Hepatocyte (in vitro differentiated cells): Measurements from ENCODE around the gene NCOA7. TPM values are rescaled to one million over a fixed set of nuclear protein-coding genes. Genes with fewer than 3 reads are reported as not detected.
"Not testable (repeated sequence)": the region's sequence is repeated elsewhere in the genome, so short reads cannot be mapped to it uniquely, and the experiment has no call there.

ENCODE experiments used
- DNase-seq: peaks from one replicate; pipeline ENCODE4 v3.0.0-alpha.2; 2016; ENCODE audit warnings: low spot score
- H2AFZ ChIP-seq: fragments of 200-600 bp; sonication (generic); 2 replicates; pipeline ENCODE4 v1.6.0; 2016; ENCODE audit warnings: antibody characterized with exemption, mild to moderate bottlenecking
- H3K27ac ChIP-seq: fragments of 200-600 bp; sonication (generic); 2 replicates; pipeline ENCODE4 v1.5.1; 2016; ENCODE audit warnings: mild to moderate bottlenecking
- H3K27me3 ChIP-seq: fragments of 200-600 bp; sonication (generic); 2 replicates; pipeline ENCODE4 v1.6.1; 2016
- H3K36me3 ChIP-seq: fragments of 200-600 bp; sonication (generic); replicated peaks from 2 replicates; pipeline ENCODE4 v1.5.1; 2016; ENCODE audit warnings: low read depth; ENCODE audit not compliant: insufficient read depth
- H3K4me1 ChIP-seq: fragments of 200-600 bp; sonication (generic); 2 replicates; pipeline ENCODE4 v1.5.1; 2016; ENCODE audit warnings: mild to moderate bottlenecking, moderate library complexity; ENCODE audit not compliant: insufficient read depth
- H3K4me2 ChIP-seq: fragments of 200-600 bp; sonication (generic); 2 replicates; pipeline ENCODE4 v1.6.0; 2016
- H3K4me3 ChIP-seq: fragments of 200-600 bp; sonication (generic); 2 replicates; pipeline ENCODE4 v1.5.1; 2016; ENCODE audit warnings: mild to moderate bottlenecking
- H3K79me2 ChIP-seq: fragments of 200-600 bp; sonication (generic); 2 replicates; pipeline ENCODE4 v1.6.0; 2017; ENCODE audit warnings: mild to moderate bottlenecking
- H3K9me2 ChIP-seq: fragments of 200-600 bp; sonication (generic); replicated peaks from 2 replicates; pipeline ENCODE4 v1.6.0; 2017; ENCODE audit warnings: mild to moderate bottlenecking; ENCODE audit not compliant: insufficient read depth
- H3K9me3 ChIP-seq: fragments of 200-600 bp; sonication (generic); 2 replicates; pipeline ENCODE4 v1.5.1; 2016; ENCODE audit warnings: low read depth, mild to moderate bottlenecking
- H4K20me1 ChIP-seq: fragments of 200-600 bp; sonication (generic); 2 replicates; pipeline ENCODE4 v1.6.0; 2016; ENCODE audit warnings: mild to moderate bottlenecking; ENCODE audit not compliant: insufficient read depth, poor library complexity, severe bottlenecking
- CTCF ChIP-seq: fragments of 200-600 bp; sonication (generic); IDR thresholded peaks from 2 replicates; pipeline ENCODE4 v1.5.1; 2016; ENCODE audit warnings: antibody characterized with exemption, mild to moderate bottlenecking; ENCODE audit not compliant: poor library complexity
- EZH2 ChIP-seq: fragments of 200-600 bp; sonication (generic); IDR thresholded peaks from 2 replicates; pipeline ENCODE4 v1.6.1; 2016; ENCODE audit warnings: antibody characterized with exemption, mild to moderate bottlenecking, borderline replicate concordance
- EZH2phosphoT487 ChIP-seq: fragments of 200-600 bp; sonication (generic); IDR thresholded peaks from one replicate; pipeline ENCODE4 v1.6.1; 2018; ENCODE audit warnings: antibody characterized with exemption, mild to moderate bottlenecking, low read depth, moderate library complexity; ENCODE audit not compliant: unreplicated experiment, severe bottlenecking
- WGBS: methylation state at CpG from one replicate; pipeline ENCODE4 v1.1.6; 2016; ENCODE audit warnings: low lambda C conversion rate; ENCODE audit errors: missing lambda C conversion rate; 5-methylcytosine and 5-hydroxymethylcytosine counted together
- polyA plus RNA-seq: library from polyadenylated mRNA; unstranded; fragments of >200 nt; fragmentation: Nextera tagmentation; extraction: Ambion mirVana; gene quantifications from 2 replicates; pipeline ENCODE4 v1.2.1, GENCODE V29; 2016
- total RNA-seq: library from RNA; depleted of rRNA; stranded (reverse); fragments of >200 nt; gene quantifications from 2 replicates; pipeline ENCODE4 v1.2.3, GENCODE V29; 2014

Gene NCOA7
- total and polyA plus RNA-seq, 2 experiments from 2014 or later, result 17.3 to 42.0 TPM

DNA sequence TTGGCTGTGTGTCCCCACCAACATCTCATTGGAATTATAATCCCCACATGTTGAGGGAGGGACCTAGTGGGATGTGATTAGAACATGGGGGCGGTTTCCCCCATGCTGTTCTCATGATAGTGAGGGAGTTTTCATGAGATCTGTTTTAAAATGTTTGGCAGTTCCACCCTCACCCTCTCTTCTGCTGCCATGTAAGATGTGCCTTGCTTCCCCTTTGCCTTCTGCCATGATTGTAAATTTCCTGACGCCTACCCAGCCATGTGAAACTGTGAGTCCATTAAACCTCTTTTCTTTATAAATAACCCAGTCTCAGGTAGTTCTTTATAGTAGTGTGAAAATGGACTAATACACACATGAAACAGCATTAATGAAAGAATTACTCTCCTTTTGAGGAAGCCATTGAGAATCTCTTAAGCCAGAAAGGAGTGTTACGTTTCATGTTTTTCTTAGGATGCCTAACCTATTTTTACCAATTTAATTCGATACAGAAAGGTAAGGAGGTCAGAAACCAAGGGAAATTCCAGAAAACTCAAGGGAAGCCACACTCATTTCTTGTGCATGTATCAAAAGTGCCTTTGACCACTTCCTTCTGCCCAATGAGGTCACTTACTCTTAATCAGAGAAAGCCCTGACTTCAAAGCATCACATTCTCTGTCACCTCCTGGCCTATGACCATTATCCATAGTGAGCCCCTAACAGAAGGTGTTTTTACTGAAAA, 141.1 kb downstream of the NCOA7 start:
- TF ChIP-seq CTCF (no peak), EZH2 (no peak), EZH2phosphoT487 (no peak)
- Histone ChIP-seq H3K4me2 (no peak overlapping the region), H3K36me3 (no peaks in the 10 kb centered on the region), H3K27ac (no peak overlapping the region), H4K20me1 (no peaks in the 10 kb centered on the region), H2AFZ (no peak overlapping the region), H3K27me3 (no peaks in the 10 kb centered on the region), H3K9me2 (no peaks in the 10 kb centered on the region), H3K79me2 (no peaks in the 10 kb centered on the region), H3K4me3 (no peak overlapping the region), H3K4me1 (no peaks in the 10 kb centered on the region), H3K9me3 (no peaks in the 10 kb centered on the region)
- WGBS, result 96% methylated on average over 4 of the region's 4 CpGs
- DNase-seq, result no peak

- no peak overlapping the region for H3K4me2 ChIP-seq
- H4K20me1 ChIP-seq, result no peaks in the 10 kb centered on the region
- no peak overlapping the region for H2AFZ ChIP-seq
- H3K9me3 ChIP-seq, result no peaks in the 10 kb centered on the region
- TF ChIP-seq EZH2phosphoT487 (no peak), CTCF (no peak), EZH2 (no peak)
- H3K79me2 ChIP-seq, result no peaks in the 10 kb centered on the region
- H3K36me3 ChIP-seq, result no peaks in the 10 kb centered on the region
- no peak overlapping the region for H3K27ac ChIP-seq
- no peaks in the 10 kb centered on the region for H3K4me1 ChIP-seq
- no peaks in the 10 kb centered on the region for H3K9me2 ChIP-seq
- DNase-seq, result no peak
- no peak overlapping the region for H3K4me3 ChIP-seq
- no peaks in the 10 kb centered on the region for H3K27me3 ChIP-seq
These were observed 141.7 kb downstream of the NCOA7 start for GRCh38 chr6:125932451-125932795.

DNA sequence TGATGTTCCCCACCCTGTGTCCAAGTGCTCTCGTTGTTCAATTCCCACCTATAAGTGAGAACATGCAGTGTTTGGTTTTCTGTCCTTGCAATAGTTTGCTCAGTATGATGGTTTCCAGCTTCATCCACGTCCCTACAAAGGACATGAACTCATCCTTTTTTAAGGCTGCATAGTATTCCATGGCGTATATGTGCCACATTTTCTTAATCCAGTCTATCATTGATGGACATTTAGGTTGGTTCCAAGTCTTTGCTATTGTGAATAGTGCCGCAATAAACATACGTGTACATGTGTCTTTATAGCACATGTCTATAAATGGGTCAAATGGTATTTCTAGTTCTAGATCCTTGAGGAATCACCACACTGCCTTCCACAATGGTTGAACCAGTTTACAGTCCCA, 144.8 kb downstream of the NCOA7 start:
- H4K20me1 ChIP-seq, H3K4me2 ChIP-seq, H3K9me2 ChIP-seq, H3K36me3 ChIP-seq, H3K9me3 ChIP-seq, H2AFZ ChIP-seq, H3K79me2 ChIP-seq, DNase-seq, H3K27ac ChIP-seq, H3K4me3 ChIP-seq, H3K27me3 ChIP-seq, H3K4me1 ChIP-seq: not testable (repeated sequence)
- WGBS, result 90% methylated on average over 5 of the region's 5 CpGs

- H2AFZ ChIP-seq, result no peak overlapping the region
- TF ChIP-seq EZH2phosphoT487, result no peak
- no peak for TF ChIP-seq CTCF
- TF ChIP-seq EZH2, result no peak
- no peaks in the 10 kb centered on the region for H3K9me3 ChIP-seq
- H3K27ac ChIP-seq, result peak overlapping the region; percentile 57
- no peak for DNase-seq
- 29% methylated on average over 1 of the region's 1 CpG for WGBS
- H3K36me3 ChIP-seq, result no peaks in the 10 kb centered on the region
- H3K4me3 ChIP-seq, result no peak overlapping the region
- no peaks in the 10 kb centered on the region for H3K27me3 ChIP-seq
- no peaks in the 10 kb centered on the region for H3K79me2 ChIP-seq
- H3K4me1 ChIP-seq, result peaks cover 28% of the 10 kb centered on the region
- no peak overlapping the region for H3K4me2 ChIP-seq
- no peaks in the 10 kb centered on the region for H4K20me1 ChIP-seq
- no peaks in the 10 kb centered on the region for H3K9me2 ChIP-seq
These were observed 148.3 kb downstream of the NCOA7 start for GRCh38 chr6:125939026-125939425.
